MM.1S (cell line): Measurements from ENCODE around the gene EXOC4.

Experiments used
- DNase-seq: peaks from one replicate; pipeline ENCODE4 v3.0.0-alpha.2; 2015
- H2AFZ ChIP-seq: fragments of 300-600 bp; sonication (generic); 2 replicates; pipeline ENCODE4 v1.6.0; 2016; ENCODE audit warnings: antibody characterized with exemption, low read length
- H3F3A ChIP-seq: fragments of 300-600 bp; sonication (generic); 2 replicates; pipeline ENCODE4 v1.6.1; 2016; ENCODE audit warnings: mild to moderate bottlenecking, antibody characterized with exemption, low read length, moderate library complexity, mixed read lengths; ENCODE audit not compliant: insufficient read depth
- H3K27ac ChIP-seq: fragments of 300-600 bp; sonication (generic); 2 replicates; pipeline ENCODE4 v1.5.1; 2016; ENCODE audit warnings: mild to moderate bottlenecking, low read length
- H3K27me3 ChIP-seq: fragments of 300-600 bp; sonication (generic); replicated peaks from 2 replicates; pipeline ENCODE4 v1.6.0; 2016; ENCODE audit warnings: low read length; ENCODE audit not compliant: insufficient read depth
- H3K36me3 ChIP-seq: fragments of 300-600 bp; sonication (generic); replicated peaks from 2 replicates; pipeline ENCODE4 v1.6.1; 2016; ENCODE audit warnings: mild to moderate bottlenecking, low read length, mixed read lengths; ENCODE audit not compliant: insufficient read depth
- H3K4me1 ChIP-seq: fragments of 300-600 bp; sonication (generic); 2 replicates; pipeline ENCODE4 v1.6.1; 2016; ENCODE audit warnings: low read length, mixed read lengths
- H3K4me2 ChIP-seq: fragments of 300-600 bp; sonication (generic); 2 replicates; pipeline ENCODE4 v1.6.0; 2016; ENCODE audit warnings: low read depth, low read length
- H3K4me3 ChIP-seq: fragments of 300-600 bp; sonication (generic); 2 replicates; pipeline ENCODE4 v1.5.1; 2016; ENCODE audit warnings: low read length, mixed read lengths
- H3K79me2 ChIP-seq: fragments of 300-600 bp; sonication (generic); 2 replicates; pipeline ENCODE4 v1.6.1; 2016; ENCODE audit warnings: mixed run types, low read length, mixed read lengths
- H3K9ac ChIP-seq: fragments of 300-600 bp; sonication (generic); 2 replicates; pipeline ENCODE4 v1.6.1; 2016; ENCODE audit warnings: low read length, mixed read lengths
- H3K9me2 ChIP-seq: fragments of 300-600 bp; sonication (generic); replicated peaks from 2 replicates; pipeline ENCODE4 v1.6.1; 2016; ENCODE audit warnings: mild to moderate bottlenecking, low read length, mixed read lengths; ENCODE audit not compliant: insufficient read depth
- H3K9me3 ChIP-seq: fragments of 300-600 bp; sonication (generic); replicated peaks from 2 replicates; pipeline ENCODE4 v1.6.1; 2016; ENCODE audit warnings: mild to moderate bottlenecking, low read length, mixed read lengths; ENCODE audit not compliant: insufficient read depth
- H4K20me1 ChIP-seq: fragments of 300-600 bp; sonication (generic); 2 replicates; pipeline ENCODE4 v1.6.1; 2016; ENCODE audit warnings: mild to moderate bottlenecking, low read length, moderate library complexity, mixed read lengths; ENCODE audit not compliant: insufficient read depth
- EZH2 ChIP-seq: fragments of 300-600 bp; sonication (generic); optimal IDR thresholded peaks from 2 replicates; pipeline ENCODE3; 2017; ENCODE audit warnings: low read depth, mild to moderate bottlenecking, antibody characterized with exemption, low read length, mixed read lengths
- EZH2phosphoT487 ChIP-seq: fragments of 300-600 bp; sonication (generic); IDR thresholded peaks from 2 replicates; pipeline ENCODE4 v1.6.1; 2018; ENCODE audit warnings: antibody characterized with exemption, low read length
- TF ChIP-seq, protein P1 (sequence below): fragments of 300-600 bp; sonication (generic); IDR thresholded peaks from 2 replicates; pipeline ENCODE4 v1.5.1; 2016; ENCODE audit warnings: antibody characterized with exemption, low read length, mixed read lengths

Gene EXOC4

DNA sequence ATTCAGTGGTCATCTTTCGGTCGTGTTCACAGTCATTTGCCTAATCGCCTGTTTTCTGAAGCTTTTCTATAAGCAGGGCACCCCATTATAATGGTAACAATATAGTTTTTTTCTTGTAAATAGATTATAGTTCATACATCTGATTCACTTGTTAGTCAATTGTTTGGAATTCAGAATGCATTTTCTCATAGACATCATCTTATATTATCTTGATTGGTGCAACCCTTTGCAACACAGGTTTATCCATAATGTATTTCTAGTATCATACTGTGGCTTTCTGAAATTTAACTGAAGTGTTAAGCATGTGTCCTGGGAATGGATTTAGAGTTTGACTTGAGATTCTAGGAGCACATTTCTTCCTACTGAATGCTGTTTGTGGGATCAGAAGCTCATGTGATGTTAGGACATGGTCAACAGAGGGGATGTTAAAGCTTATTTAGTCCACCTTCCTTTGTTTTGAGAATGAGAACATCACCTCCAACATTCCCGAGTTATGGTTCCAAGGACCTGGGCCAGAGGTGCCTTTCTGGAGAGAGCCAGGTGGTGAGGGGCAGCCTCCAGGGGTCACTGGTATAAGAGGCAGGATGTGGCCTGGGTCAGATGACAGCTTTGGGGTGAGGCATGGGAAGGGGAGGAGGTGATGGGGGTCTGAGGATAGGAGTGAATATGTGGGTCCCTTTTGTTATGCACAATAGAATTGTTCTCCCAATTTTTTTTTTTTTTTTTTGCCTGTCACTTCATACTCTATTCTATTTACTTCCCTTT is 415.6 kb downstream of the EXOC4 start:
- DNase-seq, result no peak
- no peak overlapping the region for H2AFZ ChIP-seq
- H3K36me3 ChIP-seq, result no peaks in the 10 kb centered on the region
- H3K9me3 ChIP-seq, result no peaks in the 10 kb centered on the region
- H3K27me3 ChIP-seq, result no peaks in the 10 kb centered on the region
- no peaks in the 10 kb centered on the region for H3K9me2 ChIP-seq
- no peak for TF ChIP-seq EZH2phosphoT487
- no peak for TF ChIP-seq EZH2
- TF ChIP-seq, protein P1, sequence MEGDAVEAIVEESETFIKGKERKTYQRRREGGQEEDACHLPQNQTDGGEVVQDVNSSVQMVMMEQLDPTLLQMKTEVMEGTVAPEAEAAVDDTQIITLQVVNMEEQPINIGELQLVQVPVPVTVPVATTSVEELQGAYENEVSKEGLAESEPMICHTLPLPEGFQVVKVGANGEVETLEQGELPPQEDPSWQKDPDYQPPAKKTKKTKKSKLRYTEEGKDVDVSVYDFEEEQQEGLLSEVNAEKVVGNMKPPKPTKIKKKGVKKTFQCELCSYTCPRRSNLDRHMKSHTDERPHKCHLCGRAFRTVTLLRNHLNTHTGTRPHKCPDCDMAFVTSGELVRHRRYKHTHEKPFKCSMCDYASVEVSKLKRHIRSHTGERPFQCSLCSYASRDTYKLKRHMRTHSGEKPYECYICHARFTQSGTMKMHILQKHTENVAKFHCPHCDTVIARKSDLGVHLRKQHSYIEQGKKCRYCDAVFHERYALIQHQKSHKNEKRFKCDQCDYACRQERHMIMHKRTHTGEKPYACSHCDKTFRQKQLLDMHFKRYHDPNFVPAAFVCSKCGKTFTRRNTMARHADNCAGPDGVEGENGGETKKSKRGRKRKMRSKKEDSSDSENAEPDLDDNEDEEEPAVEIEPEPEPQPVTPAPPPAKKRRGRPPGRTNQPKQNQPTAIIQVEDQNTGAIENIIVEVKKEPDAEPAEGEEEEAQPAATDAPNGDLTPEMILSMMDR, result no peak
- no peaks in the 10 kb centered on the region for H3K79me2 ChIP-seq
- no peaks in the 10 kb centered on the region for H4K20me1 ChIP-seq
- H3K27ac ChIP-seq, result no peak overlapping the region
- H3K4me1 ChIP-seq, result no peaks in the 10 kb centered on the region
- H3K4me2 ChIP-seq, result no peak overlapping the region
- H3K9ac ChIP-seq, result no peak overlapping the region
- H3F3A ChIP-seq, result no peaks in the 10 kb centered on the region
- H3K4me3 ChIP-seq, result no peak overlapping the region

DNA sequence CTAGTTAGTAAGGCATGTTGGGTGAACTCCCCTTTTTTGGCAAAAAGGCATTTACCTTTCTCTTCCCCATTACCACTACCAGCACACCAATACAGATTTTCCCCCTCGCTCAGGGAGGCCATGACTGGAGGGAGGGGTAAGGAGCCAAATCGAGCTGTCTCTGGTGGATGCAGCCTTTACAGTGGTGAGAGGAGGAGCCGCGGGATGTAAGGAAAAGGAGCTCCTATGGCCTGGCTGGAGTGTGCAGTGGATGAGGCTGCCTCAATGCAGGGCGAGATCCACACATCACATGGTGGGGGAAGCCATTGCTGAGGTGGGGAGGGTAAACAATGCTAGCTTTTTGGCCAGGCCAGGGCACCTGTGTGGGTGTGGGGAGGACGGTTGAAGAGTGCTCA is 416.2 kb downstream of the EXOC4 start:
- Histone ChIP-seq H3K79me2 (no peaks in the 10 kb centered on the region), H2AFZ (no peak overlapping the region), H3K9me2 (no peaks in the 10 kb centered on the region), H3K9ac (no peak overlapping the region), H4K20me1 (no peaks in the 10 kb centered on the region), H3F3A (no peaks in the 10 kb centered on the region), H3K9me3 (no peaks in the 10 kb centered on the region), H3K4me2 (no peak overlapping the region), H3K4me1 (no peaks in the 10 kb centered on the region), H3K27ac (no peak overlapping the region), H3K36me3 (no peaks in the 10 kb centered on the region), H3K4me3 (no peak overlapping the region), H3K27me3 (no peaks in the 10 kb centered on the region)
- TF ChIP-seq EZH2phosphoT487 (no peak), EZH2 (no peak)
- TF ChIP-seq, protein P1, result no peak
- no peak for DNase-seq

DNA sequence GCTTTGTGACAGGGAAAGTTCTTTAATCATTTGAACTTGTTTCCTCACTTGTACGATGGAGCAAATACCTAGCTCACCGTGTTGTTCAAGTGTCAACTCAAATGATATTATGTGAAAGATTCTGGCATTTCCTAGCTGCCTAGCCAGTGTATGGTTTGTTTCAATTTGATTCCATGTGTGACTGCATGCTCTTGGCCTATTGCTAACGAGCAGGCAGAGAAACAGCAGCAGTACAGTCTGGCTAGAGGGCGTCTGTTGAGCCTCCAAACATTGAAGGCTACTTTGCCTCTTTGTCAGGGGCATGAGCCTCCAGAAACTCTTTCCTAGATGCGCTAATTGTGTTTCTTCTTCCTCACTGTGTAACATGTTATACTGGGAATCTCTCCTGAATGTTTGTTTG is 417.4 kb downstream of the EXOC4 start:
- H3K36me3 ChIP-seq, result no peaks in the 10 kb centered on the region
- no peak overlapping the region for H3K4me2 ChIP-seq
- no peak overlapping the region for H3K9ac ChIP-seq
- no peaks in the 10 kb centered on the region for H3K4me1 ChIP-seq
- H3K4me3 ChIP-seq, result no peak overlapping the region
- H3K27me3 ChIP-seq, result no peaks in the 10 kb centered on the region
- DNase-seq, result no peak
- no peaks in the 10 kb centered on the region for H3F3A ChIP-seq
- TF ChIP-seq EZH2, result no peak
- no peak for TF ChIP-seq EZH2phosphoT487
- TF ChIP-seq, protein P1, result no peak
- no peaks in the 10 kb centered on the region for H4K20me1 ChIP-seq
- no peak overlapping the region for H2AFZ ChIP-seq
- no peaks in the 10 kb centered on the region for H3K9me2 ChIP-seq
- no peaks in the 10 kb centered on the region for H3K79me2 ChIP-seq
- H3K27ac ChIP-seq, result no peak overlapping the region
- H3K9me3 ChIP-seq, result no peaks in the 10 kb centered on the region
